ENCODE measurements around the gene LYPD6B. TPM values are rescaled to one million over a fixed set of nuclear protein-coding genes. Genes with fewer than 3 reads are reported as not detected.
A peak's percentile ranks its signal among the peaks of the same experiment; 100 is the strongest.

Gene LYPD6B
- total RNA-seq, 2 donors from 2014 or later: 12.6 to 14.5 TPM

GRCh38 chr2:149040451-149040850 lies 2.0 kb downstream of the LYPD6B start:
- TF ChIP-seq CTCF (conservative IDR thresholded peaks at IDR 0.05): peak; percentile 86
- DNase-seq: peak; percentile 93
- 59 to 64% methylated on average over 6 to 7 of the region's 7 CpGs for WGBS, 2 experiments (ENCODE audit: insufficient coverage in 1 of 2, insufficient read length in 1 of 2)

GRCh38 chr2:149041482-149041881 lies 3.0 kb downstream of the LYPD6B start:
- TF ChIP-seq CTCF (conservative IDR thresholded peaks at IDR 0.05): no peak
- Histone ChIP-seq H3K27me3 (ENCODE audit: control insufficient read depth, insufficient read depth, low read length, poor library complexity, severe bottlenecking) (peaks cover 60% of the 10 kb centered on the region), H3K4me3 (ENCODE audit: low read length) (no peak overlapping the region), H3K36me3 (ENCODE audit: control insufficient read depth, insufficient read depth, low read length) (no peaks in the 10 kb centered on the region), H3K4me1 (ENCODE audit: control insufficient read depth, insufficient read depth, low read length) (no peaks in the 10 kb centered on the region), H3K27ac (ENCODE audit: low read depth, low read length) (no peak overlapping the region), H3K9me3 (ENCODE audit: control insufficient read depth, low read length) (peaks cover 4% of the 10 kb centered on the region), H3K9ac (ENCODE audit: extremely low read depth, low read length, poor library complexity, severe bottlenecking) (no peak overlapping the region)
- peaks cover 57% of the 10 kb centered on the region for H3K27me3 Mint-ChIP-seq (ENCODE audit: insufficient read depth)
- WGBS, 2 experiments (ENCODE audit: insufficient coverage in 1 of 2, insufficient read length in 1 of 2): 80 to 100% methylated on average over 1 of the region's 1 CpG
- peaks cover 9% of the 10 kb centered on the region for H3K9me3 Mint-ChIP-seq
- peaks cover 5% of the 10 kb centered on the region for H3K4me1 Mint-ChIP-seq
- H3K36me3 Mint-ChIP-seq (ENCODE audit: low read depth): no peaks in the 10 kb centered on the region
- no peak overlapping the region for H3K4me3 Mint-ChIP-seq
- no peak for DNase-seq
- H3K27ac Mint-ChIP-seq: no peak overlapping the region

More at GRCh38 chr2:149040451-149040850, 2.0 kb downstream of the LYPD6B start:
- Histone ChIP-seq H3K9ac (ENCODE audit: extremely low read depth, low read length, poor library complexity, severe bottlenecking) (no peak overlapping the region), H3K4me1 (ENCODE audit: control insufficient read depth, insufficient read depth, low read length) (no peaks in the 10 kb centered on the region), H3K27me3 (ENCODE audit: control insufficient read depth, insufficient read depth, low read length, poor library complexity, severe bottlenecking) (peaks cover 66% of the 10 kb centered on the region), H3K4me3 (ENCODE audit: low read length) (no peak overlapping the region), H3K27ac (ENCODE audit: low read depth, low read length) (no peak overlapping the region), H3K9me3 (ENCODE audit: control insufficient read depth, low read length) (no peaks in the 10 kb centered on the region), H3K36me3 (ENCODE audit: control insufficient read depth, insufficient read depth, low read length) (no peaks in the 10 kb centered on the region)
- H3K27me3 Mint-ChIP-seq (ENCODE audit: insufficient read depth): peaks cover 61% of the 10 kb centered on the region
- peak overlapping the region; percentile 28 for H3K4me3 Mint-ChIP-seq
- H3K9me3 Mint-ChIP-seq: peaks cover 2% of the 10 kb centered on the region
- H3K36me3 Mint-ChIP-seq (ENCODE audit: low read depth): no peaks in the 10 kb centered on the region
- H3K27ac Mint-ChIP-seq: no peak overlapping the region
- H3K4me1 Mint-ChIP-seq: peaks cover 5% of the 10 kb centered on the region

- Mint-ChIP-seq H3K27me3 (ENCODE audit: insufficient read depth) (peaks cover 44% of the 10 kb centered on the region), H3K4me1 (peaks cover 3% of the 10 kb centered on the region), H3K27ac (no peak overlapping the region), H3K36me3 (ENCODE audit: low read depth) (no peaks in the 10 kb centered on the region), H3K9me3 (peaks cover 18% of the 10 kb centered on the region), H3K4me3 (no peak overlapping the region)
- TF ChIP-seq CTCF (conservative IDR thresholded peaks at IDR 0.05): no peak
- Histone ChIP-seq H3K36me3 (ENCODE audit: control insufficient read depth, insufficient read depth, low read length) (no peaks in the 10 kb centered on the region), H3K9ac (ENCODE audit: extremely low read depth, low read length, poor library complexity, severe bottlenecking) (no peak overlapping the region), H3K27ac (ENCODE audit: low read depth, low read length) (no peak overlapping the region), H3K4me1 (ENCODE audit: control insufficient read depth, insufficient read depth, low read length) (no peaks in the 10 kb centered on the region), H3K9me3 (ENCODE audit: control insufficient read depth, low read length) (peaks cover 10% of the 10 kb centered on the region), H3K27me3 (ENCODE audit: control insufficient read depth, insufficient read depth, low read length, poor library complexity, severe bottlenecking) (peaks cover 46% of the 10 kb centered on the region), H3K4me3 (ENCODE audit: low read length) (no peak overlapping the region)
- DNase-seq: no peak
- 85 to 88% methylated on average over 1 of the region's 1 CpG for WGBS, 2 experiments (ENCODE audit: insufficient coverage in 1 of 2, insufficient read length in 1 of 2)
Observed at GRCh38 chr2:149042881-149043280, 4.4 kb downstream of the LYPD6B start.
